GM12872 (cell line): ENCODE data around the gene ITGAL.

Source experiments
- CTCF ChIP-seq: IDR thresholded peaks from 3 replicates; pipeline ENCODE4 v1.5.1; 2011; ENCODE audit warnings: low read depth, mild to moderate bottlenecking, low read length, moderate library complexity; ENCODE audit not compliant: insufficient read depth

Gene ITGAL

GRCh38 chr16:30570636-30571444 lies 98.3 kb downstream of the ITGAL start:
- TF ChIP-seq CTCF, result no peak

GRCh38 chr16:30571445-30572322 lies 99.1 kb downstream of the ITGAL start, which contains the start of gene ZNF688:
TSS of gene ZNF688 (minus strand) at chr16:30571714. CDS start at chr16:30571629, 85 bp downstream.
- no peak for TF ChIP-seq CTCF
